HepG2 (cell line): ENCODE data around the gene SLC6A7.

Source experiments
- KAT8 ChIP-seq: IDR thresholded peaks from 2 replicates; pipeline ENCODE4 v1.6.1; 2016; ENCODE audit warnings: missing genetic modification reagents, missing compliant biosample characterization
- MAFK ChIP-seq, 2 experiments: IDR thresholded peaks in 1 of 2; conservative IDR thresholded peaks in 1 of 2; 2 replicates each; pipeline ENCODE4 v1.6.1; 2011; ENCODE audit warnings: improper control_type of control experiment in 2 of 2, low read length in 2 of 2
- MTF1 ChIP-seq: sonication (generic); formaldehyde crosslinking; IDR thresholded peaks from 2 replicates; pipeline ENCODE4 v1.5.0; 2020; ENCODE audit warnings: missing genetic modification reagents
- POLR2A ChIP-seq, 2 experiments: IDR thresholded peaks; 2 replicates each; pipeline ENCODE4 v1.6.1; 2011; ENCODE audit warnings: low read depth in 2 of 2, low read length in 2 of 2, mild to moderate bottlenecking in 1 of 2, moderate library complexity in 1 of 2; ENCODE audit not compliant: insufficient read depth in 1 of 2
- SP1 ChIP-seq, 2 experiments: fragments of 450-650 bp in 1 of 2; sonication (generic) in 1 of 2; formaldehyde crosslinking in 1 of 2; IDR thresholded peaks; 2 replicates each; pipeline versions ENCODE4 v1.4.0 to v1.6.1; 2016 to 2020; ENCODE audit warnings: missing genetic modification reagents in 1 of 2
- SP140L ChIP-seq: sonication (generic); formaldehyde crosslinking; IDR thresholded peaks from 2 replicates; pipeline ENCODE4 v1.4.0; 2020; ENCODE audit warnings: missing genetic modification reagents, borderline replicate concordance
- SRSF4 ChIP-seq: fragments of 200-400 bp; formaldehyde crosslinking; IDR thresholded peaks from one replicate; pipeline ENCODE4 v1.6.1; 2018; ENCODE audit warnings: mild to moderate bottlenecking, low read depth, low read length, moderate library complexity; ENCODE audit not compliant: poor library complexity, severe bottlenecking
- ZNF263 ChIP-seq: sonication (generic); formaldehyde crosslinking; IDR thresholded peaks from 2 replicates; pipeline ENCODE4 v1.4.0; 2020; ENCODE audit warnings: missing genetic modification reagents
- ZNF543 ChIP-seq: sonication (generic); formaldehyde crosslinking; IDR thresholded peaks from 2 replicates; pipeline ENCODE4 v1.4.0; 2020; ENCODE audit warnings: mild to moderate bottlenecking, missing genetic modification reagents
- ZNF546 ChIP-seq: sonication (generic); formaldehyde crosslinking; conservative IDR thresholded peaks from 2 replicates; pipeline ENCODE4 v1.8.1; 2023; ENCODE audit warnings: mild to moderate bottlenecking, missing genetic modification reagents
- ZNF788 ChIP-seq: sonication (generic); formaldehyde crosslinking; IDR thresholded peaks from 2 replicates; pipeline ENCODE4 v1.5.0; 2020; ENCODE audit warnings: mild to moderate bottlenecking, missing genetic modification reagents, borderline replicate concordance
- TF ChIP-seq, protein P1 (sequence below): sonication (generic); formaldehyde crosslinking; IDR thresholded peaks from 2 replicates; pipeline ENCODE4 v1.5.0; 2020; ENCODE audit warnings: mild to moderate bottlenecking, missing genetic modification reagents, moderate library complexity
- TF ChIP-seq, protein P2 (sequence below): sonication (generic); formaldehyde crosslinking; IDR thresholded peaks from 2 replicates; pipeline ENCODE4 v1.8.0; 2022; ENCODE audit warnings: mild to moderate bottlenecking, missing genetic modification reagents

GRCh38 chr5:150224483-150225027 lies 34.7 kb downstream of the SLC6A7 start:
- no peak for TF ChIP-seq ZNF543 (CRISPR knock-in tag)
- TF ChIP-seq, protein P1, sequence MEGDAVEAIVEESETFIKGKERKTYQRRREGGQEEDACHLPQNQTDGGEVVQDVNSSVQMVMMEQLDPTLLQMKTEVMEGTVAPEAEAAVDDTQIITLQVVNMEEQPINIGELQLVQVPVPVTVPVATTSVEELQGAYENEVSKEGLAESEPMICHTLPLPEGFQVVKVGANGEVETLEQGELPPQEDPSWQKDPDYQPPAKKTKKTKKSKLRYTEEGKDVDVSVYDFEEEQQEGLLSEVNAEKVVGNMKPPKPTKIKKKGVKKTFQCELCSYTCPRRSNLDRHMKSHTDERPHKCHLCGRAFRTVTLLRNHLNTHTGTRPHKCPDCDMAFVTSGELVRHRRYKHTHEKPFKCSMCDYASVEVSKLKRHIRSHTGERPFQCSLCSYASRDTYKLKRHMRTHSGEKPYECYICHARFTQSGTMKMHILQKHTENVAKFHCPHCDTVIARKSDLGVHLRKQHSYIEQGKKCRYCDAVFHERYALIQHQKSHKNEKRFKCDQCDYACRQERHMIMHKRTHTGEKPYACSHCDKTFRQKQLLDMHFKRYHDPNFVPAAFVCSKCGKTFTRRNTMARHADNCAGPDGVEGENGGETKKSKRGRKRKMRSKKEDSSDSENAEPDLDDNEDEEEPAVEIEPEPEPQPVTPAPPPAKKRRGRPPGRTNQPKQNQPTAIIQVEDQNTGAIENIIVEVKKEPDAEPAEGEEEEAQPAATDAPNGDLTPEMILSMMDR (CRISPR knock-in tag): no peak
- TF ChIP-seq POLR2A (IDR thresholded peaks at IDR 0.05; ENCODE audit: insufficient read depth in 1 of 2, low read depth in 2 of 2, low read length in 2 of 2): no peak
- no peak for TF ChIP-seq SRSF4
- no peak for TF ChIP-seq ZNF788 (CRISPR knock-in tag)
- no peak for TF ChIP-seq KAT8 (CRISPR knock-in tag)
- no peak for TF ChIP-seq MAFK (conservative IDR thresholded peaks at IDR 0.05 in 1 of 2, IDR thresholded peaks at IDR 0.05 in 1 of 2; ENCODE audit: low read length in 2 of 2)
- TF ChIP-seq, protein P2, sequence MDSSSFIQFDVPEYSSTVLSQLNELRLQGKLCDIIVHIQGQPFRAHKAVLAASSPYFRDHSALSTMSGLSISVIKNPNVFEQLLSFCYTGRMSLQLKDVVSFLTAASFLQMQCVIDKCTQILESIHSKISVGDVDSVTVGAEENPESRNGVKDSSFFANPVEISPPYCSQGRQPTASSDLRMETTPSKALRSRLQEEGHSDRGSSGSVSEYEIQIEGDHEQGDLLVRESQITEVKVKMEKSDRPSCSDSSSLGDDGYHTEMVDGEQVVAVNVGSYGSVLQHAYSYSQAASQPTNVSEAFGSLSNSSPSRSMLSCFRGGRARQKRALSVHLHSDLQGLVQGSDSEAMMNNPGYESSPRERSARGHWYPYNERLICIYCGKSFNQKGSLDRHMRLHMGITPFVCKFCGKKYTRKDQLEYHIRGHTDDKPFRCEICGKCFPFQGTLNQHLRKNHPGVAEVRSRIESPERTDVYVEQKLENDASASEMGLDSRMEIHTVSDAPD (CRISPR knock-in tag): no peak
- no peak for TF ChIP-seq ZNF546
- no peak for TF ChIP-seq MTF1 (CRISPR knock-in tag)
- no peak for TF ChIP-seq SP140L
- no peak for TF ChIP-seq SP1 (IDR thresholded peaks at IDR 0.05)
- TF ChIP-seq SP1 (CRISPR knock-in tag; IDR thresholded peaks at IDR 0.05): no peak
- no peak for TF ChIP-seq ZNF263 (CRISPR knock-in tag)
